ENCODE measurements around the gene SNX30.

The SNX30 gene

GRCh38 chr9:112750764-112751055 is 150 bp downstream of the SNX30 start:
- no peak for DNase-seq (ENCODE audit: low read depth)
- peak overlapping the region; percentile 92 for H3K4me3 ChIP-seq (ENCODE audit: low read depth, low read length)

GRCh38 chr9:112751056-112751795 is 666 bp downstream of the SNX30 start:
- H3K4me3 ChIP-seq (ENCODE audit: low read depth, low read length): peak overlapping the region; percentile 92
- no peak for DNase-seq (ENCODE audit: low read depth)

DNA sequence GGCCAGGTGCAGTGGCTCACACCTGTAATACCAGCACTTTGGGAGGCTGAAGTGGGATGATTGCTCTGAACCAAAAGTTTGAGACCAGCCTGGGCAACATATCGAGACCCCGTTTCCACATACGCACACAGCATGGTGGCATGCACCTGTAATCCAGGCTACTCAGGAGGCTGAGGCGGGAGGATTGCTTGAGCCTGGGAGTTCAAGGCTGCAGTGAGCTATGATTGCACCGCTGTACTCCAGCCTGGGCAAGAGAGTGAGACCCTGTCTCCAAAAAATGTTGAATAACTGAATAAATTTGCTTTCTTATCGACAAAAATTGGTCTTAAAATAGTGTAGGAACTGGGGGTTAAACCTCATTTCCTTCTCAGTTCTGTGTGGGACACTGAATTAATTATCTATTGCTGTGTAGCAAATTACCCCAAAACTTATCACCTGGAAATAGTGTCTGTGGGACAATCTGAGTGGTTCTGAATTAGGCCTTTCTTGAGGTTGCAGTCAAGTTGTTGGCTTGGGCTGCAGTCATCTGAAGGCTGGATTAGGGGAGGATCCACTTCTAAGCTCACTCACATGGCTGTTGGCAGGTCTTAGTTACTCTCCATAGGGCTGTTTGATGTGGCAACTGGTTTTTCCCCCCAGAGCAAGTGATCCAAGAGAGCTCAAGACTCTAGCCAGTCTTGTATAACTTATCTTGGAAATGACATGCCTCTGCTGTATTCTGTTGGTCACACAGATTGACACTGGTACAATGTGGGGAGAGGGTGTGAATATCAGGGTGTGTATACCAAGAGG is 2.0 kb downstream of the SNX30 start:
- H3K4me3 ChIP-seq (ENCODE audit: low read depth, low read length): no peak overlapping the region
- no peak for DNase-seq (ENCODE audit: low read depth)

- H3K4me3 ChIP-seq (ENCODE audit: low read depth, low read length): no peak overlapping the region
- peak; percentile 71 for DNase-seq (ENCODE audit: low read depth)
Measured at GRCh38 chr9:112753725-112754124, 3.2 kb downstream of the SNX30 start.

GRCh38 chr9:112754578-112754977 is 4.0 kb downstream of the SNX30 start:
- DNase-seq (ENCODE audit: low read depth): no peak
- no peak overlapping the region for H3K4me3 ChIP-seq (ENCODE audit: low read depth, low read length)

DNA sequence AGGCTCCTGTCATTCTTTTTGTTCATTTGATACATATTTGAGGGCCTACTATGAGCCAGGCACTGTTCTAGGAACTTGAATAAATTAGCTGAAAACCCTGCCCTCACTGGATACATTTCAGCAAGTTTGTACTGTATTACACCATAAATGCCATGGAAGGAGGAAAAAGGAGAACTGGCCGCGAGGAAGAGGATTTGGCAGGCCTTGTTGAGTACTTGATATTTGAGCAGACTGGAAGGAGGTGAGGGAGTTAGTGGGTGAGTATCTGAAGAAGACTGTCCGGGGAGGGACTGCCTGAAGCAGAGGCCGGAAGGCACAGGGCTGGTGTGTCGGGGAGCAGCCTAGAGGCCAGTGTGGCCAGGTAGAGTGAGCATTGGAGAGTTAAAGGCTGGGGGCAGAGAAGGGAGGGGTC is 4.5 kb downstream of the SNX30 start:
- no peak overlapping the region for H3K4me3 ChIP-seq (ENCODE audit: low read depth, low read length)
- DNase-seq (ENCODE audit: low read depth): no peak

- H3K4me3 ChIP-seq (ENCODE audit: low read depth, low read length): no peak overlapping the region
- no peak for DNase-seq (ENCODE audit: low read depth)
Measured at GRCh38 chr9:112755675-112756074, 5.1 kb downstream of the SNX30 start.

DNA sequence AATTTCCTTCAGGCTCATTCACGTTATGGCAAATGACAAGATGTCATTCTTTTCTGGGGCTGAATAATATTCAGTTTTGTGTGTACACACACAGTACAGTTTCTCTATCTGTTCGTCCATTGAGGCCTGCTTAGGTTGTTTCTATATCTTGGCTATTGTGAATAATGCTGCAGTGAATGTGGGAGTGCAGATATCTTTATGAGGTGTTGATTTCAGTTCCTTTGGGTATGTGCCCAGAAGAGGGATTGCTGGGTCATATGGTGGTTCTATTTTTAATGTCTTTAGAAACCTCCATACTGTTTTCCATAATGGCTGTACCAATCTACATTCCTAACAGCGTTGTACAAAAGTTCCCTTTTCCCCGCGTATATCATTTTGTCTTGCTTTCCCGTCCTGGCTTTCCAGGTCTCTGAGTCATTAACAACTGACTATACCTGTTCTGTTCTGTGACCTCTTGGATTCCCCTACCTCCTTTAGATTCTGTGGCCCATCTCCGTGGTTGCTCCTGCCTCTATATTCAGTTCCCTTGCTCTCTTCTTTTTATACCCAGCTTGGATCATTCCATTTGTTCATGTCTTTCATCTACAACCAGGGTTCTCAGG is 6.8 kb downstream of the SNX30 start:
- H3K4me3 ChIP-seq (ENCODE audit: low read depth, low read length): no peak overlapping the region
- peak; percentile 62 for DNase-seq (ENCODE audit: low read depth)

DNA sequence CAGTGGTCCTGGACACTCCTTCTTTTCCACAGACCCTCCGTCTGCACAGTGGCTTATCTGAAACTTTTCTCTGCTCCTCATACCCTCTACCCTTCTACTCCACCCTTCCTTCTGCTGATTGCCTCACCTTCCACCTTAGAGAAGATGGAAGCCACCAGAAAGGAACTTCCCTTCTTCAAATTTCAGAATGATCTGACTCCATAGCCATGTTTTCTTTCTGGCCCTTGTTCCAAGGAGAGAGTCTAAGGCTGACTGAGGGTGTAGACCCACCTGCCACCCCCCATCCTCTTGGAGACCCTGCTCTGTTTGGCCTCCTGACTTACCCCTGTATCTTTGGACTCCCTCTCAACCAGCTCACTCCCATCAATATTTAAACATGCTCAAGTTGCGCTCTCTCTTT is 7.4 kb downstream of the SNX30 start:
- no peak for DNase-seq (ENCODE audit: low read depth)
- H3K4me3 ChIP-seq (ENCODE audit: low read depth, low read length): no peak overlapping the region

DNA sequence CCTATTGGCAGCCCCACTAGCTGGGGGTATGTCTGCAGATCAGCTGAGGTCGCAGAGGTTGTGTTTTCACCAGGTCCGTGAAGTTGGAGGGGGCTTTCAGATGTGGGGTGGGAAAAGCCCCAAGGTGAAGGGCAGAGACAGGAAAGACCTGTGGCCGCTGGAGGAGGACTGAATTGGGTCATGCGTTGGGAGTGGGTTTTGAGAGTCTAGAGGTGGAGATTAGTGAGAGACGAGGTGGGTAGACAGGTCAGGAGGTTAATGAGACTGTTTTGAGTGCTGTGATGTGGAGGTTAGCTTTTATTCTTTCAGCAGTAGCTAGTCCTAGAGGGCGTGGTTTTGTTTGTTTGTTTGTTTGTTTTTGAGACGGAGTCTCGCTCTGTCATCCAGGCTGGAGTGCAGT is 10.3 kb downstream of the SNX30 start:
- H3K4me3 ChIP-seq (ENCODE audit: low read depth, low read length): no peak overlapping the region

DNA sequence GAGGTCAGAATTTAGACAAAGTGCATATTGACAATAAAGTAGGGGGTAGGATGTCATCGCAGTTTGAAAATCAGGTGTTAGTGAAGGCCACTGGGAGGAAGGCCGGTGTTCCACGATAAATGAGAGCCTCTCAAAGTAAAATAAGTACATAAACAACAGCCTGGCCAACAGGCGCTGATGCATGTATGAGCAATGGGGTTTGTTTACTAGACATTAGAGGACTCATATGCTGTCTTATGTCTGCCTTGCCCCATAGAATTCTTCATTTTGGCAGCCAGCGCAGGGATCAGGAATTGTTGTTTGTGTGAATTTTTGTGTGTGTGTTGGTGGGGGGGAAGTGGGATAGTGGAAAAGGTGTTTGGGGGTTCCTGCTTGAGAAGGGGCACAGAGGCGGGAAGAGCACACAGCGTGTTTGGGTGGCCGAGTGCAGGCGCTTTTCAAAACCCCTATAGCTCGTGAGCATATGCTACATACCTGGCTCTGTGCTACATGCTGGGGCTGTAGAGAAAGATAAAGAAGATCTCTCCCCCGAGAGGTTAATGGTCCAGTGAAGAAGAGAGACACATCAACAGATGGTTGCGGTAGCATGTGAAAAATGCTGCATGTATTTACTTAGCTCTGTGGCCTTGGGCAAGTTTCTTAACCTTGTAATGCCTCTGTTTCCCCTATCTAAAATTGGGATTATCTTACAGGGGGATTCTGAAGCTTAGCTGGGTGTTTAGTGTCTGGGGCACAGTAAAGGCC is 11.5 kb downstream of the SNX30 start:
- no peak for DNase-seq (ENCODE audit: low read depth)
- H3K4me3 ChIP-seq (ENCODE audit: low read depth, low read length): no peak overlapping the region

More for the DNA sequence above, 10.3 kb downstream of the SNX30 start:
- no peak for DNase-seq (ENCODE audit: low read depth)

DNA sequence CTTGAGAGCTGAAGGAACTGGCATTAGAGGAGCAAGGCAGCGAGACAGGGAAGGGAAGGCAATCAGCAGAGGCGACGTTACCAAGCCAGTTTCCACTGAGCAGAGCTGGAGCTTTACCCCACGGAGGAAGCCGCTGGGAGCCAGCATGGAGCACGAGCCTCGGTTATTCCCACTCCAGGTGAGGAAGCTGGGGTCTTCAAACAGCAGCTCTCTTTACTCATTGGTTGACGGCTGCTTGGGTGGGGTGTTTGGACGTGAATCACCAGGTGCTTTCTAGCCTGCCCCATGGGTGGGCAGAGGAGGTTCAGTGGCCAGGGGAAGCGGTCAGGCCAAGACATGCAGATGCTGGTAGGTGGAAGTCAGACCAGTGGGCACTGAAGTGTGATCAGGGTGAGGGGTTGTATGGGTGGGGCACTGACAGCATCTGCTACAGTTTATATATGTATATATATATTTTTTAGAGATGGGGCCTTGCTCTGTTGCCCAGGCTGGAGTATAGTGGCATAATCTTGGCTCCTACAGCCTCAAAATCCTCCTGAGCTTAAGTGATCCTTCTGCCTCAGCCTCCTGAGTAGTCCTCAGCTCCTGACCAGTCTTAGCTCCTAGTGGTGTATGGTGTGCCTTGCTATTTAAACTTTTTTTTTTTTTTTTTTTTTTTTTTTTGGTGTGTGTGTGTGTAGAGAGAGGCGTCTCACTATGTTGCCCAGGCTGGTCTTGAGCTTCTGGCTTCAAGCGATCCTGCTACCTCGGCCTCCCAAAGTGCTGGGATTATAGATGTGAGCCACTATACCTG is 12.4 kb downstream of the SNX30 start:
- H3K4me3 ChIP-seq (ENCODE audit: low read depth, low read length): no peak overlapping the region
- DNase-seq (ENCODE audit: low read depth): no peak

GRCh38 chr9:112764344-112764743 is 13.8 kb downstream of the SNX30 start:
- no peak overlapping the region for H3K4me3 ChIP-seq (ENCODE audit: low read depth, low read length)
- no peak for DNase-seq (ENCODE audit: low read depth)

- no peak for DNase-seq (ENCODE audit: low read depth)
- no peak overlapping the region for H3K4me3 ChIP-seq (ENCODE audit: low read depth, low read length)
Measured at GRCh38 chr9:112764837-112765236, 14.3 kb downstream of the SNX30 start.

- no peak for DNase-seq (ENCODE audit: low read depth)
- no peak overlapping the region for H3K4me3 ChIP-seq (ENCODE audit: low read depth, low read length)
Measured at GRCh38 chr9:112765281-112765680, 14.7 kb downstream of the SNX30 start.

DNA sequence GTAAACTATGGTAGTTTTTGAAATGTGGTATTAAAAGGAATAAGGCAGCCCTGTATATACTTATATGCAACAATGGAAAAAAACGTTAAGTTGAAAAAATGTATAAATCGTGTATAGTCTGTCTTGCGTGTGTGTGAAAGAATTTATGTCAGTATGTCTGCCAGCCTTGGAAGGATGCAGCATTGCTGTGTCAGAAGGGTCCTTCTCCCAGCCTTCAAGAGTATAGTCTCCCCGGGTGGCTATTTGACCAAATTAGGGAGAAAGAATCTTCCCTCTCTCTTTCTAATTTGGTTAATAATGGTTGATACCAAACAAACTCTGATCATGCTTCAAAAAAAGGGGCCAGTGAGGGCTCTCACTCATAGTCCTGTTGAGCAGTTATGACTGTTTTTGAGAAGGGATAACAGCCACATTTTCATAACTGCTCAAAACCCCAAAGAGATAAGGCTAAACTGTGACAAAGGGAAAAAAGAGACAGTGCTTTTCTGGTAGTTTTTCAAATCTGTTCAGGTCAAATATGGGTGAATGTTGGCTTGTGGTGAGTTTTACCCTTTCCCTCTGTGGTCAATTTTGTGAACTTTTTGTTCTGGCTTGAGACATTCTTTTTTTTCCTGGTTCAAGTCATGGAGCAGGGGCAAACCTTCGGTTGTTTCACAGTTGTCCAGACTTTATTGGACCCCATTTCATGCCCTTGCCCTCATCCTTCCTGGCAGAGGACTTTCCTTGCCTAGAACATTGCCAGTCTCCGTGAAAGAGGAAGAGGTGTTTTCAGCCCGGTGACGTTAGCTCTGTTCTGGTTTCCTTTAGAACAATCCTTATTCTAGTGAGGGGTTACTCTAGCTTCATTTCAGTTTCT is 21.0 kb downstream of the SNX30 start:
- H3K4me3 ChIP-seq (ENCODE audit: low read depth, low read length): no peak overlapping the region
- no peak for DNase-seq (ENCODE audit: low read depth)

GRCh38 chr9:112772215-112772509 is 21.6 kb downstream of the SNX30 start:
- no peak for DNase-seq (ENCODE audit: low read depth)
- H3K4me3 ChIP-seq (ENCODE audit: low read depth, low read length): no peak overlapping the region

DNA sequence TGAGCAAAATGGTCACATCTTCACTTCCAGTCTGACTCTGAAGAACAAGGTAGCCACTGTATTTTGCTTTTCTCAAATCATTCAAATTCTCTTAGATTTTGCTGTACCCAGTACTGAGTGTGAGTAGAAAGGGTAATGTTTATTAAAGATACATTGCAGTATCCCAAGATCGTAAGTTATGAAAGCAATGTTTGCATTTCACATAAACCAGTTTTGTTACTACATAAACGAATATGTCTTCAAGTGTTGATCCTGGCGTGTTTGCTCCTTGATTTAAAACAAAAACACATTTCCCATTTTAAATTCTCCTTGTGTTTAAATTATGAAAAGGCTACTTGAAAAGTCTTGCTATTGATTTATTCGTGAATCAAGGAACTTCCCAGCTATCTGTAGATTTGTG is 22.0 kb downstream of the SNX30 start:
- no peak overlapping the region for H3K4me3 ChIP-seq (ENCODE audit: low read depth, low read length)
- DNase-seq (ENCODE audit: low read depth): no peak
